ENCODE measurements around the gene FAM171A1.

FAM171A1 gene

DNA sequence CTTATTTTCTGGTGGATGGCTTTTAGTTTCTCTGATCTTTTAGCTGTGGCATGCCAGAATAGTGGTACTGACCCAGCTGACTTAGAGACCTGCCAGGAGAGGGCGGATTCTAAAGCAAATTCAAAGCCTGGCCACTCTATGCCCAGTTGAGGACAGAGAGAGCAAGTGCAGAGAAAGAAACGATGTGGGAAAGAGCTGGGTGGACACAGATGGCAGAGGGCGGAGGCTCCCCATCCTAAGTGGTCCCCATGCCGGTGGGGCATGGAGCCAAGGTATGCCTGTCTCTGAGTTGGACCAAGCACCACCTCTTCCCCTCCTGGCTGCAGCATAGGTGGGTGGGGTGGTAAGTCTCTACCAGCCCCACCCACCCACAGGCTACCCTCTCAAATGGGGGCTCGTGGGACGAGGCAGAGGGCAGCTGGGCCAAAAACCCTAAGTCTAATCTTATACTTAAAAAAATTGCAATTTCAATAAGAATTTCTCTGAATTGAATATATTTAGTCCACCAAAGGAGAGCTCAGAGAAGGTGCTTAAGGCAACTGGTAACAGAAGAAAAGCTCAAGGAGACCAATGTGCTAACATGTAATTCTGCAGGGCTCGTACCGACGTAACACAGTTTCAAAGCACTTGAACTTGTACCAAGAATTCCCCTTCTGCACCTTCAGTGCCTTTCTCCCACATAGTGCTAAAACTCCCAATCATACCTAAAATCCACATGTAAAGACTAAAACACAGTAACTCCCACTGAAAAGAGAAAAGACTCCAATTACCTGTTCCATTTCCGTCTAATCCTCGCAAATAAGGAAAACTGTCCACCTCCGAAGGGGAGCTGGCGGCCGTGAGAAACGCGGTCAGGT is 116.9 kb downstream of the FAM171A1 start:
- in situ Hi-C loops (cut with MboI; ENCODE audit: low sequenced_read_pairs): no loop called here

DNA sequence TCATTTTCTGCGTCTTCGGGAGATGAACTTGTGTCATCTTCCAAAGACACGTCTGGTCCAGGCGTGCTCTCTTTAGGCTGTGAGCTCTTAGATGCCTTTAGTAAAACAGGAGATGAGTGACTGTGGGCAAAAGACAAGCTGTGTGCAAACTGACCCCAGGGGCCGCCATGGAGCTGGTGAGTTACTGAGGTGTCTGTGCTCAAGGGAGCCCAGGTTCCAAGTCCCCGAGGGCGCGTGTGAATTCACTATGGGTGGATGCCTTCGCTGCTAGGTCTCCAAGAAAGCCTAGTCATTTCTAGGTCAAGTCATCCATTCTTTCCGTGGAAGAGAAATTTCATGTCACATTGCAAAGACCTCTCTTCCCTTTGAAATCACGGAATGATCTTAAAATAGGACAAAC is 118.7 kb downstream of the FAM171A1 start:
- in situ Hi-C loops (cut with MboI; ENCODE audit: low sequenced_read_pairs): no loop called here

DNA sequence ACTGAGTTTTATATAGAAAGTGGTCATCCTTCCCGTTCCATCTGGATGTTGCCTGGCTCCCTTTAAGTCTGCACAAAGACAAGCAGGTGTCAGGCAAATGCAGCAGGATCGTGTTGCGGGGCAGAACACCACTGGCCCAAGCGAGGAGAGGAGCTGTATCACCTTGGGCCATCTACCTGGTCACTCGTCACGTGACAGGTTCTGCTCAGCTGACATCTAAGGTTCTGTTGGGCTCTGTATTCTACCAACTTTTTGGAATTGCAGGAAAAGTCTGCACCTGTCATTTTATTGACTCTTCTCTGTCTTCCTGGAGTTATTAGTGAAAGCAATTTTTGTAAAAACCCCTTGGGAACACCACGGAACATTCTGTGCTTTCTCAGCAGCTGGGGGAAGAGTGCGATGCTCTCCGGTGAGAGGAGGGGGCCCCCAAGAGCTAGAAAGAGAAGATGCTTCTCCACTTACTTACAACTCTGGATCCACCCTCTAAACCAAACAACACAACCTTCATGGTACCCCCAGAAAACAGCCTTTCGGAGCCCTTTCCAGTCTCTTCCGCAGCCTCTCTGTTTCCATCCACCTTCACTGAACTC is 119.2 kb downstream of the FAM171A1 start:
- in situ Hi-C loops (cut with MboI; ENCODE audit: low sequenced_read_pairs): no loop called here

- in situ Hi-C loops (cut with MboI; ENCODE audit: low sequenced_read_pairs): no loop called here
These were observed 125.6 kb downstream of the FAM171A1 start for GRCh38 chr10:15245530-15245929.

DNA sequence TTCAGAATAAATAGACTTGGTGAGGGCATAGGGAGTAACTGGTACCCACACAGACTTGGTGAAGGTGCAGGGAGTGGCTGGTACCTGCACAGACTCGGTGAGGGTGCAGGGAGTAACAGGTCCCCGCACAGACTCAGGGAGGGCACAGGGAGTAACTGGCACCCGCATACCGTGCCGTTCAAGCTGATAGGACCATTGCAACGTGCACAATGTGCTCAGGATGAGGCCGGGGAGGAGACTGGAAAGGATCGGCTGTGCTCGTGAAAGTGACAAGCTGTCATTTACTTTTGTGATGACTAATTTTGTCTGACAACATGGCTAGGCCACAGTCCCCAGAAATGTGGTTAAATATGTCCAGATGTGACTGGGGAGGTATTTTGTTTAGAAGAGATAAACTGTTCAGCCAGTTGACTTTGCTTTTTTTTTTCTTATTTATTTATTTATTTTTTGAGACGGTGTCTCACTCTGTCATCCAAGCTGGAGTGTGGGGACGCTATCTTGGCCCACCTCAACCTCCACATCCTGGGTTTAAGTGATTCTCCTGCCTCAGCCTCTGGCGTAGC is 126.4 kb downstream of the FAM171A1 start:
- in situ Hi-C loops (cut with MboI; ENCODE audit: low sequenced_read_pairs): no loop called here

- in situ Hi-C loops (cut with MboI; ENCODE audit: low sequenced_read_pairs): no loop called here
These were observed 128.7 kb downstream of the FAM171A1 start for GRCh38 chr10:15242261-15242840.

DNA sequence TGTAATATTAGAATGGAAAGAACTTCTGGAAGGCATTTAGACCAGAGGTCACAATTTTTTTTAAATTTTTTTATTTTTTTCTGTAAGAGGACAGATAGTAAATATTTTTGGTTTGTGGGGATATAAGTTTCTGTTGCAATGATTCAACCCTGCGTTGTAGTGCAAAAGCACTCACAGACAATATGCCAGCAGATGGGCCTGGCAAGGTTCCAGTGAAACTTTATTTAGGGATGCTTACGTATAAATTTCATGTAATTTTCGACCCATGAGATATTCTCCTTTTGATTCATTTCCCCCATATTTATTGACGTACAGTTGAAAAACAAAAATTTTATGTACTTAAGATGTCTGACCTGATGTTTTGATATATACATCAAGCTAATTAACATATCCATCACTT is 129.8 kb downstream of the FAM171A1 start:
- in situ Hi-C loops (cut with MboI; ENCODE audit: low sequenced_read_pairs): no loop called here

- in situ Hi-C loops (cut with MboI; ENCODE audit: low sequenced_read_pairs): no loop called here
These were observed 132.3 kb downstream of the FAM171A1 start for GRCh38 chr10:15238555-15239335.

- in situ Hi-C loops (cut with MboI; ENCODE audit: low sequenced_read_pairs): no loop called here
These were observed 133.7 kb downstream of the FAM171A1 start for GRCh38 chr10:15237351-15237750.

DNA sequence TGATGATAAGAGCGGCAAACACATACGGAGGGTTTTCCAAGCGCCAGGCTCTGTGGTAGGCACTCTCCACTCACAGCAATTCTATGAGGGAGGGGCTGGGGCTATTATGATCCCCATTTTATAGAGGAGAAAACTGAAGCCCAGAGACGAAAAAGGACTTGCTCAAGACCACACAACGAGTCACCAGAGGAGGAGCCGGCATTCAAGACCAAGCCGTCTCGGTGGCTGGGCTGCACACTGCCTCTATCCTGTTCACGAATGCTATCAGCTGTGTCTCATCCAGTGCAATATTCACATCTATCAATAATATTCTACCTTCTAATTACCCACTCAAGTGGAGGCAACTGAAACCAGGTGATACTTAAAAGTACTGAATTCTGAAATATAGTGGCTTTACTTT is 134.7 kb downstream of the FAM171A1 start:
- in situ Hi-C loops (cut with MboI; ENCODE audit: low sequenced_read_pairs): no loop called here

GRCh38 chr10:15232279-15232678 is 138.8 kb downstream of the FAM171A1 start:
- in situ Hi-C loops (cut with MboI; ENCODE audit: low sequenced_read_pairs): no loop called here

- in situ Hi-C loops (cut with MboI; ENCODE audit: low sequenced_read_pairs): no loop called here
These were observed 139.7 kb downstream of the FAM171A1 start for GRCh38 chr10:15231426-15231825.

- in situ Hi-C loops (cut with MboI; ENCODE audit: low sequenced_read_pairs): no loop called here
These were observed 140.8 kb downstream of the FAM171A1 start for GRCh38 chr10:15230257-15230656.

GRCh38 chr10:15229268-15229667 is 141.8 kb downstream of the FAM171A1 start:
- in situ Hi-C loops (cut with MboI; ENCODE audit: low sequenced_read_pairs): no loop called here

- in situ Hi-C loops (cut with MboI; ENCODE audit: low sequenced_read_pairs): no loop called here
These were observed 142.7 kb downstream of the FAM171A1 start for GRCh38 chr10:15228426-15228825.

DNA sequence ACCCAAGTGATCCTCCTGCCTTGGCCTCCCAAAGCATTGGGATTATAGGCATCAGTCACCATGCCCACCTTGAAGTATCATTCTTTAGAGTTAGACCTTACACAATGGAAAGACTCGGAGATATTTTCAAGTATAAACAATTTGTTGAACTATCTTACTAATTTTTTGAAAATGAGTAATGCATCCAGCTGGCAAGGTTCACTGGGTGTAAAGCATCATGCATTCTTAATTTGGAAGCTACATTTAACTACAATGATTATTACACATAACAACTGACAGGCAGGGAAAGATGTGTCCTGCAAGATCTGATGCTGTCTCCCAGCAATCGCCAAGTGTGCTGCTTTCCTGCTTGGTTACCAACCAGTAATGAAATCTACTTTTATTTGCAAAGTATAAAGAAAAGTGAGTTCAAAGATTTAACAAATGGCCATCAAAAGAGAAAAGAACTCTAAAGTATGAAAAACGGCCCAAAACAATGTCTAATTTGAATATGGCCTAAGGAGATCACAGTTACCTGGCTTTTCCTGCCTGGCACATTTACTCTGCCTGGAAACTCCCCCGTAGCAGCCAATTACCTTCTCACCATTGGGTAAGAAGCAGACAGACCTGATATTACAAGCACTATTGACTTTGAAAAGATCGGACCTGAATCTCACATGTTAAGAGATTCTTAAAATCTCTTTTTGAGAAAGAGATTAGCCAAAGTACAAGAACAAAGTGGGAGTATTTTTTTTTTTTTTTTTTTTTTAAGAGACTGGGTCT is 143.3 kb downstream of the FAM171A1 start:
- in situ Hi-C loops (cut with MboI; ENCODE audit: low sequenced_read_pairs): no loop called here

DNA sequence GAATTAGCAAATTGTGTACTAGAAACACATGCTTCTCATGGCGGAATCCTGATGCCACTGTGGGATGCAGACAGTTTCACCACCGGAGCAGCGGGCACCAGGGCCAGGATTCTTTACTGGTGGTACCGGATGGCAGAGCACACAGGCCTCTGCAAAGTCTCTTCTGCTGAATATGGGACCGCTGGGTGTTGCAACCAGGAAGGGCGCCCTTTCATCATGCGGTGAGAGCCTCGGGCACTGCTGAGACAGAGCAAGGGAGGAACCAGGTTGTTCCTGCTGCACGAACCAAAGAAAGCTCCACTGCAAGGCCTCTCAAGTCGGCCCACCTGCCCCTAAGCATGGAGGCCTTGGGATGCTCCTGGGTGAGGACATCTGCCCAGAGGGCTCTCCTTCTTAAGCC is 145.6 kb downstream of the FAM171A1 start:
- in situ Hi-C loops (cut with MboI; ENCODE audit: low sequenced_read_pairs): no loop called here

- in situ Hi-C loops (cut with MboI; ENCODE audit: low sequenced_read_pairs): no loop called here
These were observed 146.1 kb downstream of the FAM171A1 start for GRCh38 chr10:15224948-15225347.

DNA sequence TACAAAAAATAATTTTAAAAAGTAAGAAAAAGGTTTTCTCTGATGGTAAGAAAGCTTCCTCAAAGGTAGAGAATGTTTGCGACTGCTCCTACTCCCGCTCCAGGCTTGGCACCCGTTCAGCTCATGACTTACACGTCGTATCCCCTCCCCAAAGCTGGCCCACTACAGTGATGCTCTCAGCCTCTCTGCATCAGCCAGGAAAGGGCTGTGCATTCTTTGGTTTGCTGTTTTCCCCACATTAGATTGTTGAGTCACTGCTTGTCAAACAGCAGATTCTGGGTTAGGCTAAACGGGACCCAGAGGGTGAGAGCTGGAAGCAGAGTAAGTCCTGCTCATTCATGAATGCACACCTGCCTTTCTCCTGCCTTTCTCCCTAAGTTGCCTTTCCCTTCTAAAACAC is 147.9 kb downstream of the FAM171A1 start:
- in situ Hi-C loops (cut with MboI; ENCODE audit: low sequenced_read_pairs): no loop called here

DNA sequence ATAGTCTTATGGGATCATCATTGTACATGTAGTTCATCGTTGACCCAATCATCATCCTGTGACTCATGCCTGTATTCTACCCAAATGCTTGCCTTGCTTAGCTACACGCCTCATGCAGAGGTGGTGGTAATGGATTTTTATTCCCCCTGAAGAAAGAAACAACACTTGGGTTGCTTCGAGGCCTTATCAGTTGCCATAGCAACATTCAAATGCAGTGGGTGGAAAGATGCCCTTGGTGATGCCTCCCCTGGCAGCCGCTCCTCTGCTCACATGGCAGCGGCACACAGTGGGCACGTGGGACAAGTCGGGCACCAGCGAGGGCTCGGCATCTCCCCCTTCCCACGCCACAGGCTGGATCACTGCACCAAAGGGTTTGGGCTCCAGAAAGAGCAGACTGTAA is 148.6 kb downstream of the FAM171A1 start:
- in situ Hi-C loops (cut with MboI; ENCODE audit: low sequenced_read_pairs): no loop called here

Measured in hTERT RPE-1 (cell line).